HG03442 (cell line): ENCODE results near the gene CNNM1.

Source experiments
- ATAC-seq: cut with Tn5 transposase; IDR thresholded peaks from one replicate; pipeline ENCODE4 v1.9.1; 2021; ENCODE audit warnings: mild to moderate bottlenecking, moderate library complexity; ENCODE audit not compliant: unreplicated experiment

CNNM1 gene

DNA sequence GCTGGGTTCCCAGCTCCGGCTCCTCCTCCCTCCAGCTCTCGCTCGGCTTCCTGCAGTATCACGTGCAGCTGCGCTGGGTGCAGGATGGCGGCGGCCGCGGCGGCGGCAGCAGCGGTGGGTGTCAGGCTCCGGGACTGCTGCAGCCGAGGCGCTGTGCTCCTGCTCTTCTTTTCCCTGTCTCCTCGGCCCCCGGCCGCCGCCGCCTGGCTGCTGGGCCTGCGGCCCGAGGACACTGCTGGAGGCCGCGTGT lies at the start of gene CNNM1:
CNNM1 (plus strand) TSS at position 53 of the 250 bp plus-strand sequence; CDS start at position 85, 32 bp downstream.
- ATAC-seq: peak; percentile 72

DNA sequence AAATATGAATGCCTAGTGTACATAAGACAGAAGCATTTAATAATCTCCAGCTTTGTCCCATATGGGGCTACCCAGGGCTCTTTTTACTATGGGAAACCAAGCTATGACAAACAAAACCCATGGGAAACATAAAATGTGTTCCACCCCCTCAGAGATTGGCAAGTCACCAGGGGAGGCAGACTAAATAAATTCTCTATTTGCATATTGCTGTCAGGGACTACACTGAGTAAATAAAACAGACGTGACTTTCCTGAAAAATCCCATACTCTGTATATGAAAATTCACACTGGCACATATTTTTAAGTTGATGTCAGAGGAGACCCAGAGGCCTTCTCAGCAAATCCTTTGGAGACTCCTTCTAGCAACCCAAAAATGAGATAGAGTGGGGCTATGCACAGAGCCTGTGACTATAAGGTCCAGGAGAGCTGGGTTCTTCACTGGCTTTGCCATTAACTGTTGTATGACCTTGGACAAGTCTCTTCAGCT lies 49.5 kb upstream of the CNNM1 start:
- no peak for ATAC-seq

DNA sequence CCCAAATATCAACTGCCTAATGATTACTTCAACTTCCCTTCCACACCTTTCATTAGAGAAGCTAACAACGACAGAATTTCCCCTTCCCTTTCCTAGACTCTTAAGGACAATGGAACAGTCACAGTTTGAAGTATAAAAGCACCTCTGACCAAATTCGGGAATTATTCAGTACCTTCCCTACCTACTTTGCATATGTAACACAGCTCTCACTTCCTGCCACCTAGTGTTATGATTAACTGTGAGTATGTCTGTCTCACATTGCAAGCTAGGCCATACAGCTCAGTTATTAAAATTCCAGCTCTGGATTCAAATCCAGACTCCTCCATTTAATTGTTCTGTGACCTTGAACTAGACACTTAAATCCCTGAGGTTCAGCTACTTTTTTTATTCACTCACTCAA lies 48.7 kb upstream of the CNNM1 start:
- peak; percentile 80 for ATAC-seq

DNA sequence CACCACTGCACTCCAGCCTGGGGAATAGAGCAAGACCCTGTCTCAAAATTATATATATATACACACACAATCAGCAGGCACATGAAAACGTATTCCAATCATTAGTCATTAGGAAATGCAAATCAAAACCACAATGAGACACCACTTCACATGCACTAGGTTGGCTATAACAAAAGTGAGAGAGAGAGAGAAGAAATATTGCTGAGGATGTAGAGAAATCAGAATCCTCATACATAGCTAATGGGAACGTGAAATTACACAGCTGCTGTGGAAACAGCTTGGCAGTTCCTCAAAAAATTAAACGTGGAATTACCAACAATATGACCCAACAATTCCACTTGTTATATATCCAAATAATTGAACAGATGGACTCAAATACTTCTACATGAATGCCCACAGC lies 43.3 kb upstream of the CNNM1 start:
- no peak for ATAC-seq

DNA sequence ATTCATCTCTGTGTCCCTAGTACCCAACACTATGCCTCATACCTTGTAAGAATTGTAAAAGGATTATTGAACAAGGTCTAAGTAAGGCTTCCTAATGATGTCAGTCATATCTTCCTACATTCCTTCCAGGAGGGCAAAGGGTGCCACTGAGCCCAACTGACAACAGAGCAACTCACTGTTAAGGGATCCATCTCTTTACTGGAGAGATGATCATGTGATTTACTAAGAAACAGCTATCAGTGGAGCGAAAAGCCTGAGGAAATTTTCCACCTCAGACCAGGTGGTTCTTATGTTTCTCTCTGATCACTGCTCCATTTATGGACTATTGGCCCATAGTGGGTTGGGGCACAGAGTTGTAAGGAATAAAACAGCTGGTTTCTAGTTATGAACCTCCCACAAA lies 38.9 kb upstream of the CNNM1 start:
- no peak for ATAC-seq

DNA sequence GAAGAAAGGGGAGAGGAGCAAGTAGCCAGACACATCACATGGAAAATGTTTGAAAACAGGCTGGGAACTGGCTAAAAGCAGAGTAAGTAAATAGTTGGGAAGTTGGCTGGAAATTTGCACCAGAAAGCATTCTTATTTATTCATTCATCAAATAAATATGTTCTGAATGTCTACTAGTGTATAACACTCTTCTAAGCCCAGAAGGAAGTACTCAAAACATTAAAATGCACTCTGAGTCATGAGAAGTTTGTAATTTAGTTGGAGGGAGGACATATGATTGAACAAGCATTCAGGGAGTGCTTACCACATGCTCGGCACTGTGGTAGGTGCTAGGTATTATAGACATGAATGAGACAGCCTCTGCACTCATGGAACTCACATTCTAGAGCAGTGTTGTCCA lies 37.0 kb upstream of the CNNM1 start:
- no peak for ATAC-seq

DNA sequence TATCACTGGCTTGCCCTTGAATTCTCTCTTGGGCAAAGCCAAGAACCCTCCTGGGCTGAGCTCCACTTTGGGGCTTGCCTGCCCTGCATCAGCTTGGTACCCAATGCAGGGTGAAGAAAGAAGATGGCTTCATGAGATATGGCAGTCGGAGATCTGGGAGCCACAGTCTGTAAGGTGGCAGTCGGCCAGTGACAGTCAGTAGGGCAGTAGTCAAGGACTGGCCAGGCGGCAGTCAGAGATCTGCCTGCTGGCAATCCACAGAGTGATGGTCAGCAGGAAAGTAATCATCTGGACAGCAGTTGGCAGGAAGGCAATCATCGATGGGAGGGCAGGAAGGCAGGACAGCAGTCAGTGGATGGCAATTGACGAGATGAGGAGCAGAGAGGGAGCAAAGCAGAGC lies 32.6 kb upstream of the CNNM1 start:
- ATAC-seq: no peak

DNA sequence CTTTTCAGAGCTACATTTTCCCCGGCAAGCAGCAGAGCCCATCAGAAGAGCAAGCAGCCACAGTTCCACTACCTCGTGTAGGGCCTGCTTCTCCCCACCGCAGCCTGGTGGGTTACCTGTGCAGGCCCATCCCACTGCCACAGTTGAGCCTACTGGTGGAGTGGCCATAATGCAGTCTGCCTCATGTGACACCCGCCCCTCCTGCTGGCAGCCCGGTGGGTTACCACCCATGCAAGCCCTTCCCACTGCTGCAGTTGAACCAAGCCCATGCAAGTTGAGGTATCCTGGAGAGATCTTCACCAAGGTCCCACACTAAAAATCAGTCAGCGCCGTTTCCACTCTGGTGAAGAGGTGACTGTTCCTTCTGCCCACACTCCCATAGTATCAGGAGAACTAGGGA lies 32.1 kb upstream of the CNNM1 start:
- ATAC-seq: no peak

DNA sequence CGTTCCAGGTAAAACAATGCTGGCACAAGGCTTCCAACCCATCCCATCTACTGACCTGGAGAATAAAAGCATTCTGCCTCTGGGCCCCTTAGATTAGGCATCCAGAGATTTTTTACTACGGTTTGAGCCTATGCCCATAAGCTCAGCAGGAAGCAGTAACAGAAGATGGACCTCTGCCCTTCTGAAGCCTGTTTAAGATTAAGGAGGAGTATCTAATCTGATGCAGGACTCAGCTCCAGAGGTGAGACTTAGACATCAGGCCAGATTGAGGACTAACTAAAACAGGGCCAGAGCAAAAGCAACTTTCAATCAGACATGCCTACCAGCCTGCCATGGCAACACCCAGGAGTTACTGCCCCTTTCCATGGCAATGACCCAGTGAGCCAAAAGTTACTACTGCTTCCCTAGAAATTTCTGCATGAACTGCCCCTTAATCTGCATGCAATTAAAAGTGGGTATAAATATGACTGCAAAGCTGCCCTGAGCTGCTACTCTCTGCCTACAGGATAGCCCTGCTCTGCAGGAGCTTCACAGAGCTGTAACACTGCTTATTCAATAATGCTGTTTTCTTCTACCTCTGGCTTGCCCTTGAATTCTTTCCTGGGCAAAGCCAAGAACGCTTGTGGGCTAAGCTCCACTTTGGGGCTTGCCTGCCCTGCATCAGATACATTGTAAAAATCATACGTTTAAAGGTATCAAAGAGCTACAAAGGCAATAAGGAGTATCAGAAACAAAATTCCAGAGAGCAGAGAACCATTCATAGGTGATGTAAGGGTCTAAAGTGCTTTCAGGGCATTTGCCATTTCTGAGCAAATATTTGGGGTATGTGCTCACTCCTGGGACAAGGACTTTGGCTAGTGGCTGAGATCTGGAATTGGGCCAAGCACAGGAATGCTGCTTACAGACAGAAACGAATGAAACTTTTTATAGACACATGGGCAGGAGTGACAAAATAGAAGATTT lies 25.0 kb upstream of the CNNM1 start:
- no peak for ATAC-seq

DNA sequence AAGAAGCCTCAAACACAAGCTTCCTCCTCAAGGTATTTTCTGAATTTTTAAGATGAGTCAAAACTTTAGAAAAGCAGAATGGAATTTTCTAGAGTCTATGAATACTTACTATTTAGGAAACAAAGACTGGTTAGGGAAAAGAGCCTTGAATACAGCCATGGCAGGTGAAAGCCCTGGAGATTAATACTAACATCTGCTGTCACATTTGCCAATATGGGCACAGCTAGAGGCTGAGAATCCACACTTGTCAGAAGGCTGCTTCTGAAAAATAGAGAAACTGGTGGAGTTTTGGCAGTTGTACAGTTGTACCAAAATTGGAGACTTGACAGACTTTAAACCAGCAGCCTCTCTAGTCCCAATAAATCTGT lies 24.3 kb upstream of the CNNM1 start:
- ATAC-seq: no peak

DNA sequence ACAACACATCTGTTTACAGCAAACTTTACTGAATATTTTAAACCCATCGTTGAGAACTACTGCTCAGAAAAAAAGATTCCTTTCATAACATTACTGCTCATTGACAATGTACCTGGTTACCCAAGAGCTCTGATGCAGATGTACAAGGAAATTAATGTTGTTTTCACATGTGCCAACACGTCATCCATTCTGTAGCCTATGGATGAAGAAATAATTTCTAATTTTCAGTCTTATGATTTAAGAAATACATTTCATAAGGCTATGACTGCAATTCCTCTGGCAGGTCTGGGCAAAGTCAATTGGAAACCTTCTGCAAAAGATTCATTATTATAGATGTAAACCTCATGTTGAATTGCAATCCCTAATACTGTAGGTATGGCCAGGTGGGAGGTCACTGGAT lies 16.7 kb upstream of the CNNM1 start:
- ATAC-seq: no peak

DNA sequence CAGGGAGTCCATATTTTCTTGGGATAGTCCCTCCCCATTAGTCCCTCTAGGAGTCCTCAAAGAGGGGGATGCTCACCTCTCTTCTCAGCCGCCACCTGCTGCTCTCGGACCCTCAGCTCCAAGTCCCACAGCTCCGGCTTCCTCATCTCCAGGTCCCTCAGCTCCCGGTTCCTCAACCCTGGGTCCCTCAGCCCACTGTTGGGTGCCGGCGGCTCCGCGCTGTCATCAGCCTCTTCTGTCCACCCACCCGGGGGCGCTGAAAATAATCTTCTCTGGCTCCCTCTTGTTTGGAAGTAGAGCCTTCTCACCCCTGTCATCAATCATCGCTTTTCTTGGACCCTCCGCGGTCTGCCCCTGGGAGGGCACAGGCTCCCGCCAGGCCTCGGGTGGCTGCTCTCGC lies 13.3 kb upstream of the CNNM1 start:
- no peak for ATAC-seq

DNA sequence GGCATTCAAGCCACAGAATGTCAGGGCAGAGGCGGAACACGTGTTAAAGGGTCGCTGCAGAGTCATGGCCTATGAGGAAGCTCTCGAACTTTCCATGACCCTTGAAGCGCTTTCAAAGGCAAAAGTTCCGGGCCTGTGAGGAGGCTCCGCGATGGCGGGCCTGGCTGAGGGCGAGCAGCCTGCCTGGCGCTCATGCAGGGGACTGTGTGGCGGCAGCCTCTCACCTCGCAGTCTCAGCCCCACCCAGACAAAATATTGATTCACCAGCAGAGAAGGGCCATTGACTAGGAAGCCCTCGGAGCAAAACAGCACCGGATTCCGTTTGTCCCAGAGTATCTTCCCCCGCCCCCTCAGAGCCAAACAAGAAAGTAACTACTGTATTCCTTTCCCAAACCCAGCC lies 12.8 kb upstream of the CNNM1 start:
- ATAC-seq: no peak

DNA sequence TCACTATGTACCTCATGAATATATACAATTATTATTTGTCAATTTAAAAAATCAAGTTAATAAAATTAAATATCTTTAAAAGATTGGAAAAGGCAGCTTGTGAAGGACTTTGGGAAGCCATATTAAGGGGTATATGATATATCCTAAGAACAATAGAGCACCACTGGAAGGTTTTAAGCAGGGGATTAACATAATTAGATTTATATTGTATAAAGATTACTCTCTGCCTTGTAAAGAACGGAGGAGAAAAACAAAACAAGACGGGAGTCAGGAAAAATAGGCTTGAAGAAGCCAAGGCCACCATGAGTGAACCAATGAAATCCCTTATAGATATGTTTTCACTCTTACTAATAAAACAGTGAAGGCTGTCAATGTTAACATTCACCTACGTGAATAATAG lies 11.1 kb upstream of the CNNM1 start:
- ATAC-seq: no peak

DNA sequence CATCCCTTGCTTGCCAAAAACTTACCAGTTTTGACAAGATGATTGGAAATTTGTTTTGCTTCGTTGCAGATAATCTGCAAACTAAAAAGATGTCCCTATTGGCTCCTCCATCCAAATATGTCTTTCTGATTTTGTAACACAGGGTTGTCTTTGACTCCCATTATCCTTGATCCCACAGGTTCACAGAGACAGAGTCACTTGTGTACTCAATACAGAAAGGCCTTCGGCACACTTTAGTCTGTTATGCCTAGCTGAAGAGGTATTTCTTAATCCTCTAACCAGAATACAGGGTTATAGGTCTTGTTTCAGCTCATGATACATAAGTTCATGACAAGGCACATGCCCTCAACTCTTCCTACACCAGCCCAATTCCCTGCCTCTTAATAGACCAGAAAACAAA lies 10.7 kb upstream of the CNNM1 start:
- ATAC-seq: no peak

DNA sequence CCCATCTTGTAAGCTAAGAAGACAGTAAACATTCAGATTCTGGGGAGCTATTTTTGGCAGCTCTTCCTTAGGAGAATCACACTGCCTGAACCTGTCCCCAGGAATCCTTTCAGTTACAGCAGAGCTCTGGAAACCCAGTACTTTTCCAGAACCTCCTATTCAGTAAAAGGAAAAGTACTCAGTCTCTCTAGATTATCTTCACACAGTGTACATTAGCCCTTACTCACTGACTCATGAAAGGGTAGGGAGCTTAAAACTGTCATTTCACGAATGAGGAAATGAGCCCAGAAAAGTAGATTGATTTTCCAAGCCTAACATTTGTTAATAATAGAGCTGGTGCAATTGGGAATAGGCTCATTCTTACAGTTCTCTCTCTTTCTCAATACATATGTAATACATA lies 3.9 kb upstream of the CNNM1 start:
- ATAC-seq: no peak

DNA sequence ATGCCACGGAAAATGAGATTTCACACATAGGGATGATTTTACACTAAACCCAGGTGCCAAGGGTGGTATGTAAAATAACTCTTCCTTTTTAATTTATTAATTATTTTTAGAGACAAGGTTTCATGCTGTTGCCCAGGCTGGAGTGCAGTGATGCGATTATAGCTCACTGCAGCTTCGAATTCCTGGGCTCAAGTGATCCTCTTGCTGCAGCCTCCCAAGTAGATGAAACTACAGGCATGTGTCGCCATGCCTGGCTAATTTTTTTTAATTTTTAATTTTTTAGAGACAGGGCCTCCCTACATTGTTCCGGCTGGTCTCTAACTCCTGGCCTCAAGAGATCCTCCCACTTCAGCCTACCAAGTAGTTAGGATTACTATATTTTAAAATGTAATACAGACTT lies 2.3 kb upstream of the CNNM1 start:
- no peak for ATAC-seq

DNA sequence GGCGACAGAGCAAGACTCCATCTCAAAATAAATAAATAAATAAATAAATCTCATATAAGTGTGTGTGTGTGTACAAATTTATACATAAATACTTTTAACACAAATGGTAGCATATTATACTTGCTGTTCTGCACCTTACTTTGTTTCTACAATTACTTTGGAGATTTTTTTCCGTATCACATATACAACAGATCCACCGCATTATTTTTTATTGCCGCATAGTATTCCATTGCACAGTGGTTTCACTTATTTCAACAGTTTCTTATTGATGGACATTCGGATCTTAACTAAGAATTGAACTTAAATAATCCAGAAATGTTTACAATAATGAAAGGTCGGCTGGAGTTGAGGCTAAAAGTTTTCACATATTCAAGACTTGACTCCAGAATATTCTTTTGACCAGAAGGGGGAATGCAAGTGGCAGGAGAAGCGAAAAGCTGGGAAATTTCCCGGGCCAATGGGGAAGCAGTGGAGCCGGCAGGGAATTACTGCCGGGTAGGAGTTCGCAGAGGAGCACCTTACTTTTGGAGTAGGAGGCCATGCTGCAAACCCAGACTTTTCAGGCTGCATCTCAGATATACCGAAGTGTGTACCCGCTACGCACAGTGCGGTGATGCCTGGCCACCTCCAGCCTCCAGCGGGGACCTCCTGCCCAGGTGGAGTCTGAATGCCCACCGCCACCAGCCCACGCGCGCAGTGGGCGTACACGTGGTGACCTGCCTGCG lies 415 bp upstream of the CNNM1 start:
- no peak for ATAC-seq

DNA sequence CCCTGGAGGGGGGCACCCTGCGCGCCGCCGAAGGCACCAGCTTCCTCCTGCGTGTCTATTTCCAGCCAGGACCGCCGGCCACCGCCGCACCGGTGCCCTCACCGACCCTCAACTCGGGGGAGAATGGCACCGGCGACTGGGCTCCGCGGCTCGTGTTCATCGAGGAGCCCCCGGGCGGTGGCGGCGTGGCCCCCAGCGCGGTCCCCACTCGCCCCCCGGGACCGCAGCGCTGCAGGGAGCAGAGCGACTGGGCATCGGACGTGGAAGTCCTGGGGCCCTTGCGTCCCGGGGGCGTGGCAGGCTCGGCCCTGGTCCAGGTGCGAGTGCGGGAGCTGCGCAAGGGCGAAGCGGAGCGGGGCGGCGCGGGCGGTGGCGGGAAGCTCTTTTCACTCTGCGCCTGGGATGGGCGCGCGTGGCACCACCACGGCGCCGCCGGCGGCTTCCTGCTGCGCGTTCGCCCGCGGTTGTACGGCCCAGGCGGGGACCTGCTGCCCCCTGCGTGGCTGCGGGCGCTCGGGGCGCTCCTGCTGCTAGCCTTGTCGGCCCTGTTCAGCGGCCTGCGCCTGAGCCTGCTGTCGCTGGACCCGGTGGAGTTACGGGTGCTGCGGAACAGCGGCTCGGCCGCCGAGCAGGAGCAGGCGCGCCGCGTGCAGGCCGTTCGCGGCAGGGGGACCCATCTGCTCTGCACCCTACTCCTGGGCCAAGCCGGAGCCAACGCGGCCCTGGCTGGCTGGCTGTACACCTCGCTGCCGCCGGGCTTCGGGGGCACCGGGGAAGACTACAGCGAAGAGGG lies 594 bp downstream of the CNNM1 start:
- ATAC-seq: peak; percentile 29

DNA sequence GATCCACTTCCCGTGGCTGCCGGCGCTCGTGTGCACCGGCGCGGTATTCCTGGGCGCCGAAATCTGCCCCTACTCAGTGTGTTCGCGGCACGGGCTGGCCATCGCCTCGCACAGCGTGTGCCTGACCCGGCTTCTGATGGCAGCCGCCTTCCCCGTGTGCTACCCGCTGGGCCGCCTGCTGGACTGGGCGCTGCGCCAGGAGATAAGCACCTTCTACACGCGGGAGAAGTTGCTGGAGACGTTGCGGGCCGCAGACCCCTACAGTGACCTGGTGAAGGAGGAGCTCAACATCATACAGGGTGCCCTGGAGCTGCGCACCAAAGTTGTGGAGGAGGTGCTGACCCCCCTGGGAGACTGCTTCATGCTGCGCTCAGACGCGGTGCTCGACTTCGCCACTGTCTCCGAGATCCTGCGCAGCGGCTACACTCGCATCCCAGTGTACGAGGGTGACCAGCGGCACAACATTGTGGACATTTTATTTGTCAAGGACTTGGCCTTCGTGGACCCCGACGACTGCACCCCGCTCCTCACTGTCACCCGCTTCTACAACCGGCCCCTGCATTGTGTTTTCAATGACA lies 1.3 kb downstream of the CNNM1 start:
- ATAC-seq: no peak

DNA sequence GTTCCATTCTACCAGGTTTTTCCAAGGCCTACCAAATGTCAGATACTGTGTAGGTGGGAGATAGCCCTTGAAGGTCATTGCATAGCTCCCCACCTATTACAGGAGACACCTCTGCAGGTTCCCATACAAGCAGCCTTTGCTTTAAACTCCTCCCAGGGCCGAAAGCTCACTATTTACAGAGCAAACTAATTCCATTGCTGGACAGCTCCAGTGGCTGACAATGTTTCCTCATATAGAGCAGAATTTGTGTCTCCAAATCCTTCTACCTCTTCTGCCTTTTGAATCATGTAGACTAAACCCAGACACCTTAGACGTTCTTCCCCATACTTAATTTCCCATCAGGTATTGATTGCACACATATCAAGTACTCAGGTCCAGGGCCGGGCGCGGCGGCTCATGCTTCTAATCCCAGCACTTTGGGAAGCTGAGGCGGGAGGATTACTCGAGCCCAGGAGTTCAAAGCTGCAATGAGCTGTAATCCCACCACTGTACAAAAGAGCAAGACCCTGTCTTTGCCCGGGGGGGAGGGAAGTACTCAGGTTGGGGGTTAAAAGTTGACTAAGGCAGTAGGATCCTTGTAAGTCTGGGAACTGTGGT lies 2.1 kb downstream of the CNNM1 start:
- ATAC-seq: no peak
